ENCODE results near the gene SUB1.

SUB1 gene

DNA sequence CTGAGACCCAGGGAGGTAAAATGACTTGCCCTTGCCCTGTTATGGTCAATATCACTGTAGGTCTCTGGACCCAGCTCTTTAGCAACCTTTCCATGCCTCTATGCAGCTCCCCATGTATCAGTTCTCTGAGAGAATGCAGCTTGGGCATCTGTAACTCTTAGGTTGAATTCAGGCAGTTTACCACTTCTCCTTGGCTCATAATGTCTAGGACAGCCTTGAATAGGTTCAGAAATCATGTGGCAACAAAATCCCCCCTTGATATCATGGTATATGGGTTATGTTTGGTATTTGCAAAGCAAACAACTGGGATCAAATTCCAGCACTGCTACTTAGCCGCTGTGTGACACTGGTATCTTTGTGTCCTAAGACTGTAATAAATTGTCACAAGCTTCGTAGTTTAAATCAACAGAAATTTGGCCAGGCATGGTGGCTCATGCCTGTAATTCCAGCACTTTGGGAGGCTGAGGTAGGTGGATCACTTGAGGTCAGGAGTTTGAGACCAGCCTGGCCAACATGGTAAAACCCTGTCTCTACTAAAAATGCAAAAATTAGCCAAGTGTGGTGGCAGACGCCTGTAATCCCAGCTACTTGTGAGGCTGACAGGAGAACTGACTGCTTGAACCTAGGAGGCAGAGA lies 10.7 kb upstream of the SUB1 start:
- no peak overlapping the region for H3K27ac ChIP-seq
- no peaks in the 10 kb centered on the region for H3K9me3 ChIP-seq (ENCODE audit: low read depth, low read length)
- no peak overlapping the region for H3K9ac ChIP-seq (ENCODE audit: insufficient read length)
- TF ChIP-seq POLR2AphosphoS5 (IDR thresholded peaks at IDR 0.05; ENCODE audit: borderline replicate concordance, low read depth, low read length) (no peak), FOXP2 (optimal IDR thresholded peaks at IDR 0.05; ENCODE audit: control extremely low read depth, extremely low read length, insufficient read depth) (no peak), EZH2 (IDR thresholded peaks at IDR 0.05) (no peak)
- no peaks in the 10 kb centered on the region for H3K36me3 ChIP-seq (ENCODE audit: insufficient read depth, low read length)
- DNase-seq (ENCODE audit: low read depth, low spot score), result no peak
- no peak overlapping the region for H3K4me3 ChIP-seq

- no peak for DNase-seq (ENCODE audit: low read depth, low spot score)
- Histone ChIP-seq H3K9ac (ENCODE audit: insufficient read length) (no peak overlapping the region), H3K36me3 (ENCODE audit: insufficient read depth, low read length) (no peaks in the 10 kb centered on the region), H3K27ac (no peak overlapping the region), H3K9me3 (ENCODE audit: low read depth, low read length) (no peaks in the 10 kb centered on the region), H3K4me3 (no peak overlapping the region)
- TF ChIP-seq FOXP2 (optimal IDR thresholded peaks at IDR 0.05; ENCODE audit: control extremely low read depth, extremely low read length, insufficient read depth) (no peak), POLR2AphosphoS5 (IDR thresholded peaks at IDR 0.05; ENCODE audit: borderline replicate concordance, low read depth, low read length) (no peak), EZH2 (IDR thresholded peaks at IDR 0.05) (no peak)
These were observed 7.0 kb upstream of the SUB1 start for GRCh38 chr5:32578363-32578762.

- no peak overlapping the region for H3K9ac ChIP-seq (ENCODE audit: insufficient read length)
- no peak overlapping the region for H3K27ac ChIP-seq
- no peak overlapping the region for H3K4me3 ChIP-seq
- DNase-seq (ENCODE audit: low read depth, low spot score), result no peak
- no peaks in the 10 kb centered on the region for H3K9me3 ChIP-seq (ENCODE audit: low read depth, low read length)
- H3K36me3 ChIP-seq (ENCODE audit: insufficient read depth, low read length), result no peaks in the 10 kb centered on the region
- TF ChIP-seq POLR2AphosphoS5 (IDR thresholded peaks at IDR 0.05; ENCODE audit: borderline replicate concordance, low read depth, low read length) (no peak), EZH2 (IDR thresholded peaks at IDR 0.05) (no peak), FOXP2 (optimal IDR thresholded peaks at IDR 0.05; ENCODE audit: control extremely low read depth, extremely low read length, insufficient read depth) (no peak)
These were observed 6.6 kb upstream of the SUB1 start for GRCh38 chr5:32578764-32579163.

DNA sequence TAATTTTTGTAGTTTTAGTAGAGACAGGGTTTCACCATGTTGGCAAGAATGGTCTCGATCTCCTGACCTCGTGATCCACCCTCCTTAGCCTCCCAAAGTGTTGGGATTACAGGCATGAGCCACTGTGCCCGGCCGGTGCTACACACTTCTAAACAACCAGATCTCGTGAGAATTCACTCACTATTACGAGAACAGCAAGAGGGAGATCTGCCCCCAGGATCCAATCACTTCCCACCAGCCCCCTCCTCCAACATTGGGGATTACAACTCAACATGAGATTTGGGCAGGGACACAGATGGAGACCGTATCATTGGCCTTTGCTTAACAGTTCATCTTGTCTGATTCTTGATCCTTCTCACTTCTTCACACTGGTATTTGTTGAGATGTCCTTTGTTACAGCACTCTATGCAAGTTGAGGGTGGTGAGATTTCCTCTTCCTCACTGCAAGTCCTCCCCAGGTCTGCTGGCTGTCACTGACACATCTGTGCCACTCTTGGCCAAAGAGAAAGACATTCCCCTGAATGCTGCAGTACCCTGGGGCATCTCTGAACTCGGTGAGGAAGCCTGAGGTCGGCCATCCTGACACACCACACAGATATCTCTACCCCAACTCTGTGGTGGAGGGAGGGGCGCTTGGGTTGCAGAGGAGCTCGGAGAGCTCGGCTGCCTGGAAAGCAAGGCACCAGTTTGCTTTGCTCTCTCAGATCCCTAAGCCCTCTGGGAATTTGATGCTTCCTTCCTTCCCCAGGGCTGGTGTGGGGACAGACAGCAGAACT lies 4.2 kb upstream of the SUB1 start:
- no peak overlapping the region for H3K9ac ChIP-seq (ENCODE audit: insufficient read length)
- H3K27ac ChIP-seq, result no peak overlapping the region
- H3K36me3 ChIP-seq (ENCODE audit: insufficient read depth, low read length), result no peaks in the 10 kb centered on the region
- H3K4me3 ChIP-seq, result no peak overlapping the region
- TF ChIP-seq FOXP2 (optimal IDR thresholded peaks at IDR 0.05; ENCODE audit: control extremely low read depth, extremely low read length, insufficient read depth) (no peak), EZH2 (IDR thresholded peaks at IDR 0.05) (no peak), POLR2AphosphoS5 (IDR thresholded peaks at IDR 0.05; ENCODE audit: borderline replicate concordance, low read depth, low read length) (no peak)
- no peaks in the 10 kb centered on the region for H3K9me3 ChIP-seq (ENCODE audit: low read depth, low read length)
- DNase-seq (ENCODE audit: low read depth, low spot score), result no peak

- no peak for DNase-seq (ENCODE audit: low read depth, low spot score)
- Histone ChIP-seq H3K36me3 (ENCODE audit: insufficient read depth, low read length) (0 out of 2 replicates have a peak, but pooled peaks cover 7% of the 10 kb centered on the region), H3K4me3 (no peak overlapping the region), H3K9ac (ENCODE audit: insufficient read length) (no peak overlapping the region), H3K9me3 (ENCODE audit: low read depth, low read length) (no peaks in the 10 kb centered on the region), H3K27ac (no peak overlapping the region)
- TF ChIP-seq POLR2AphosphoS5 (IDR thresholded peaks at IDR 0.05; ENCODE audit: borderline replicate concordance, low read depth, low read length) (no peak), EZH2 (IDR thresholded peaks at IDR 0.05) (no peak)
These were observed 1.6 kb upstream of the SUB1 start for GRCh38 chr5:32583582-32584232.

DNA sequence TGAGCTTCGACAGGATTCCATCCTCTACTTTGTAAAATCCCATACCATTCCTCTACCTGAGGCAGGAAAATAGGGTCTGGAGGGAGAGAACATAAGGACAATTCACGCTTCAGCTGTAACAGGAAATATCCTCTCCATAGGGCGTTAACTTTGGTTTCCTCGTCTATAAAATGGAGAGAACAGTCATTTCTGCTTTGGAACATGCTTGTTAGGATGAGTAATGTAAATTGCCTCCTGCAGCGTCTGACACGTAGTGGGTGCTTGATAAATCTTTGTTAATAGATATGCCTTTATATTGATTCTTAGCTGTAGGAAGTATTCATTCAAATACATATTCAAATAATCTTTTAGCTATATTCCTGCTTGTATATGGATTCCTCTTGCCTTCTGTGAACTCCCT lies 711 bp upstream of the SUB1 start:
- H3K27ac ChIP-seq, result no peak overlapping the region
- TF ChIP-seq POLR2AphosphoS5 (IDR thresholded peaks at IDR 0.05; ENCODE audit: borderline replicate concordance, low read depth, low read length) (no peak), FOXP2 (optimal IDR thresholded peaks at IDR 0.05; ENCODE audit: control extremely low read depth, extremely low read length, insufficient read depth) (no peak), EZH2 (IDR thresholded peaks at IDR 0.05) (no peak)
- H3K36me3 ChIP-seq (ENCODE audit: insufficient read depth, low read length), result peaks cover 16% of the 10 kb centered on the region
- H3K4me3 ChIP-seq, result peak overlapping the region; percentile 85; the same call in 1 of the 2 replicates
- no peak for DNase-seq (ENCODE audit: low read depth, low spot score)
- no peak overlapping the region for H3K9ac ChIP-seq (ENCODE audit: insufficient read length)
- H3K9me3 ChIP-seq (ENCODE audit: low read depth, low read length), result no peaks in the 10 kb centered on the region

- TF ChIP-seq FOXP2 (optimal IDR thresholded peaks at IDR 0.05; ENCODE audit: control extremely low read depth, extremely low read length, insufficient read depth) (no peak), POLR2AphosphoS5 (IDR thresholded peaks at IDR 0.05; ENCODE audit: borderline replicate concordance, low read depth, low read length) (no peak), EZH2 (IDR thresholded peaks at IDR 0.05) (no peak)
- DNase-seq (ENCODE audit: low read depth, low spot score), result no peak
- no peaks in the 10 kb centered on the region for H3K9me3 ChIP-seq (ENCODE audit: low read depth, low read length)
- H3K9ac ChIP-seq (ENCODE audit: insufficient read length), result no peak overlapping the region
- peaks cover 21% of the 10 kb centered on the region for H3K36me3 ChIP-seq (ENCODE audit: insufficient read depth, low read length)
- no peak overlapping the region for H3K27ac ChIP-seq
- peak overlapping the region; percentile 85 for H3K4me3 ChIP-seq
These were observed 273 bp upstream of the SUB1 start for GRCh38 chr5:32585122-32585445.

GRCh38 chr5:32586276-32586599 lies 881 bp downstream of the SUB1 start:
- Histone ChIP-seq H3K4me3 (peak overlapping the region; percentile 85), H3K36me3 (ENCODE audit: insufficient read depth, low read length) (peaks cover 26% of the 10 kb centered on the region), H3K9me3 (ENCODE audit: low read depth, low read length) (no peaks in the 10 kb centered on the region), H3K27ac (no peak overlapping the region), H3K9ac (ENCODE audit: insufficient read length) (peak overlapping the region; percentile 96)
- TF ChIP-seq FOXP2 (optimal IDR thresholded peaks at IDR 0.05; ENCODE audit: control extremely low read depth, extremely low read length, insufficient read depth), result no peak
- no peak for TF ChIP-seq EZH2 (IDR thresholded peaks at IDR 0.05)
- no peak for TF ChIP-seq POLR2AphosphoS5 (IDR thresholded peaks at IDR 0.05; ENCODE audit: borderline replicate concordance, low read depth, low read length)
- DNase-seq (ENCODE audit: low read depth, low spot score), result no peak
